Osteoblast (primary cell): ENCODE measurements around the gene CXCL6. TPM values are rescaled to one million over a fixed set of nuclear protein-coding genes. Genes with fewer than 3 reads are reported as not detected.

Source experiments
- DNase-seq: peaks from one replicate; pipeline ENCODE4 v3.0.0; 2011; ENCODE audit warnings: low spot score, mixed read lengths; ENCODE audit not compliant: insufficient read length; ENCODE audit errors: missing footprints
- H2AFZ ChIP-seq: 2 replicates; pipeline ENCODE4 v1.6.0; 2011; ENCODE audit warnings: mild to moderate bottlenecking, low read length
- H3K27ac ChIP-seq: 2 replicates; pipeline ENCODE4 v1.5.1; 2011; ENCODE audit warnings: mild to moderate bottlenecking, low read depth, low read length, moderate library complexity
- H3K27me3 ChIP-seq: 2 replicates; pipeline ENCODE4 v1.6.0; 2012; ENCODE audit warnings: mild to moderate bottlenecking, control low read depth, inconsistent platforms, low read length, moderate library complexity; ENCODE audit not compliant: insufficient read depth
- H3K36me3 ChIP-seq: 2 replicates; pipeline ENCODE4 v1.5.1; 2011; ENCODE audit warnings: mild to moderate bottlenecking, low read length, control low read depth, moderate library complexity; ENCODE audit not compliant: insufficient read depth
- H3K4me1 ChIP-seq: 2 replicates; pipeline ENCODE4 v1.5.1; 2011; ENCODE audit warnings: mild to moderate bottlenecking, low read length, control low read depth, moderate library complexity; ENCODE audit not compliant: insufficient read depth
- H3K4me2 ChIP-seq: 2 replicates; pipeline ENCODE4 v1.6.0; 2011; ENCODE audit warnings: mild to moderate bottlenecking, low read length; ENCODE audit not compliant: insufficient read depth
- H3K4me3 ChIP-seq: fragments of 200-600 bp; sonication (generic); 3 replicates; pipeline ENCODE4 v1.5.1; 2012; ENCODE audit warnings: mild to moderate bottlenecking, low read length, inconsistent platforms; ENCODE audit not compliant: insufficient read depth
- H3K79me2 ChIP-seq: 2 replicates; pipeline ENCODE4 v1.6.0; 2012; ENCODE audit warnings: mild to moderate bottlenecking, low read length, control low read depth, inconsistent platforms; ENCODE audit not compliant: insufficient read depth
- H3K9me3 ChIP-seq: 2 replicates; pipeline ENCODE4 v1.5.1; 2011; ENCODE audit warnings: low read depth, low read length, control low read depth
- H4K20me1 ChIP-seq: 2 replicates; pipeline ENCODE4 v1.6.0; 2012; ENCODE audit warnings: mild to moderate bottlenecking, low read length, control low read depth; ENCODE audit not compliant: insufficient read depth
- CTCF ChIP-seq: IDR thresholded peaks from 2 replicates; pipeline ENCODE4 v1.5.1; 2011; ENCODE audit warnings: mild to moderate bottlenecking, low read depth, low read length, moderate library complexity; ENCODE audit errors: extremely low read depth
- total RNA-seq: library from RNA; depleted of rRNA; stranded (reverse); fragments of >200 nt; gene quantifications from 2 replicates; pipeline ENCODE4 v1.2.3, GENCODE V29; 2012

CXCL6 gene
- total RNA-seq, 1 donor = 1.1 TPM

GRCh38 chr4:73839715-73840114 lies 3.2 kb downstream of the CXCL6 start:
- no peaks in the 10 kb centered on the region for H3K79me2 ChIP-seq
- no peak for TF ChIP-seq CTCF

GRCh38 chr4:73841243-73841925 lies 4.9 kb downstream of the CXCL6 start:
- Histone ChIP-seq H4K20me1 (no peaks in the 10 kb centered on the region), H3K4me3 (no peak overlapping the region), H2AFZ (no peak overlapping the region), H3K27me3 (no peaks in the 10 kb centered on the region), H3K27ac (peak overlapping the region; percentile 3), H3K4me2 (no peak overlapping the region), H3K79me2 (no peaks in the 10 kb centered on the region), H3K9me3 (no peaks in the 10 kb centered on the region), H3K4me1 (peaks cover 31% of the 10 kb centered on the region), H3K36me3 (no peaks in the 10 kb centered on the region)
- DNase-seq = no peak
- no peak for TF ChIP-seq CTCF

More at GRCh38 chr4:73839715-73840114, 3.2 kb downstream of the CXCL6 start:
- no peak overlapping the region for H2AFZ ChIP-seq
- no peak for DNase-seq
- peaks cover 29% of the 10 kb centered on the region for H3K4me1 ChIP-seq
- no peaks in the 10 kb centered on the region for H3K9me3 ChIP-seq
- H3K4me3 ChIP-seq = no peak overlapping the region
- H3K27ac ChIP-seq = no peak overlapping the region
- H3K36me3 ChIP-seq = no peaks in the 10 kb centered on the region
- no peaks in the 10 kb centered on the region for H3K27me3 ChIP-seq
- no peaks in the 10 kb centered on the region for H4K20me1 ChIP-seq
- no peak overlapping the region for H3K4me2 ChIP-seq

- Histone ChIP-seq H3K27ac (no peak overlapping the region), H3K4me2 (no peak overlapping the region), H3K79me2 (no peaks in the 10 kb centered on the region), H3K27me3 (no peaks in the 10 kb centered on the region), H3K9me3 (no peaks in the 10 kb centered on the region), H3K4me1 (peaks cover 21% of the 10 kb centered on the region), H4K20me1 (no peaks in the 10 kb centered on the region), H3K4me3 (no peak overlapping the region), H2AFZ (no peak overlapping the region), H3K36me3 (no peaks in the 10 kb centered on the region)
- DNase-seq = no peak
- no peak for TF ChIP-seq CTCF
Observed at GRCh38 chr4:73842696-73843095, 6.2 kb downstream of the CXCL6 start.

- no peaks in the 10 kb centered on the region for H3K36me3 ChIP-seq
- H4K20me1 ChIP-seq = no peaks in the 10 kb centered on the region
- no peaks in the 10 kb centered on the region for H3K27me3 ChIP-seq
- peaks cover 20% of the 10 kb centered on the region for H3K4me1 ChIP-seq
- H3K79me2 ChIP-seq = no peaks in the 10 kb centered on the region
- no peak overlapping the region for H3K4me3 ChIP-seq
- no peak overlapping the region for H3K4me2 ChIP-seq
- no peak for TF ChIP-seq CTCF
- H3K9me3 ChIP-seq = no peaks in the 10 kb centered on the region
- no peak overlapping the region for H2AFZ ChIP-seq
- no peak overlapping the region for H3K27ac ChIP-seq
- DNase-seq = no peak
Observed at GRCh38 chr4:73843369-73843768, 6.9 kb downstream of the CXCL6 start.
